Epithelial cell of esophagus (primary cell): ENCODE measurements around the gene AMN.
A peak's percentile ranks its signal among the peaks of the same experiment; 100 is the strongest.
"Not testable (repeated sequence)": the region's sequence is repeated elsewhere in the genome, so short reads cannot be mapped to it uniquely, and the experiment has no call there.

ENCODE experiments used
- DNase-seq: peaks from one replicate; pipeline ENCODE4 v3.0.0; 2010; ENCODE audit warnings: low read depth
- H3K4me3 ChIP-seq: 2 replicates; pipeline ENCODE4 v1.5.1; 2011; ENCODE audit warnings: mild to moderate bottlenecking, low read length, control low read depth
- CTCF ChIP-seq: IDR thresholded peaks from 2 replicates; pipeline ENCODE4 v1.5.1; 2011; ENCODE audit warnings: low read depth, mild to moderate bottlenecking, low read length, control low read depth, inconsistent platforms; ENCODE audit not compliant: insufficient read depth; ENCODE audit errors: missing control alignments

The AMN gene

GRCh38 chr14:102923925-102924486 is 1.5 kb downstream of the AMN start:
- no peak overlapping the region for H3K4me3 ChIP-seq
- no peak for DNase-seq
- TF ChIP-seq CTCF, result no peak

GRCh38 chr14:102924632-102925588 is 2.4 kb downstream of the AMN start:
- no peak for TF ChIP-seq CTCF
- no peak for DNase-seq
- H3K4me3 ChIP-seq, result no peak overlapping the region

GRCh38 chr14:102925646-102926045 is 3.2 kb downstream of the AMN start:
- no peak for TF ChIP-seq CTCF
- no peak for DNase-seq
- H3K4me3 ChIP-seq, result no peak overlapping the region

- no peak overlapping the region for H3K4me3 ChIP-seq
- TF ChIP-seq CTCF, result no peak
- DNase-seq, result no peak
Observed at GRCh38 chr14:102926104-102926503, 3.6 kb downstream of the AMN start.

GRCh38 chr14:102926840-102927239 is 4.4 kb downstream of the AMN start:
- not testable (repeated sequence) for H3K4me3 ChIP-seq

GRCh38 chr14:102927346-102927877 is 4.9 kb downstream of the AMN start:
- no peak for TF ChIP-seq CTCF
- no peak overlapping the region for H3K4me3 ChIP-seq
- peak; percentile 74 for DNase-seq

More at GRCh38 chr14:102926840-102927239, 4.4 kb downstream of the AMN start:
- DNase-seq, result not testable (repeated sequence)

- no peak for TF ChIP-seq CTCF
- peak overlapping the region; percentile 31 for H3K4me3 ChIP-seq
- DNase-seq, result no peak
Observed at GRCh38 chr14:102927878-102928411, 5.5 kb downstream of the AMN start.
